Activated T-cell treated with anti-CD3 and anti-CD28 coated beads, Interleukin-2, amount 50 U/mL, for 24 hours (primary cell): ENCODE results near the gene DDX55.
"Not testable (repeated sequence)": the region's sequence is repeated elsewhere in the genome, so short reads cannot be mapped to it uniquely, and the experiment has no call there.

ENCODE experiments used
- DNase-seq: peaks from one replicate; pipeline ENCODE4 v3.0.0-alpha.2; 2020
- H3K27ac Mint-ChIP-seq: 2 replicates; pipeline ENCODE4 v1.8.0; 2020; ENCODE audit warnings: mild to moderate bottlenecking, mixed read lengths
- H3K27me3 Mint-ChIP-seq: 2 replicates; pipeline ENCODE4 v1.8.0; 2020; ENCODE audit warnings: mixed read lengths
- H3K36me3 Mint-ChIP-seq: 2 replicates; pipeline ENCODE4 v1.8.0; 2020; ENCODE audit warnings: low read depth, mixed read lengths
- H3K4me1 Mint-ChIP-seq: 2 replicates; pipeline ENCODE4 v1.8.0; 2020; ENCODE audit warnings: low read depth, mixed read lengths
- H3K4me3 Mint-ChIP-seq: 2 replicates; pipeline ENCODE4 v1.8.0; 2020; ENCODE audit warnings: mild to moderate bottlenecking, moderate library complexity, mixed read lengths
- H3K9me3 Mint-ChIP-seq: 2 replicates; pipeline ENCODE4 v1.8.0; 2020; ENCODE audit warnings: mixed read lengths

The DDX55 gene, protein sequence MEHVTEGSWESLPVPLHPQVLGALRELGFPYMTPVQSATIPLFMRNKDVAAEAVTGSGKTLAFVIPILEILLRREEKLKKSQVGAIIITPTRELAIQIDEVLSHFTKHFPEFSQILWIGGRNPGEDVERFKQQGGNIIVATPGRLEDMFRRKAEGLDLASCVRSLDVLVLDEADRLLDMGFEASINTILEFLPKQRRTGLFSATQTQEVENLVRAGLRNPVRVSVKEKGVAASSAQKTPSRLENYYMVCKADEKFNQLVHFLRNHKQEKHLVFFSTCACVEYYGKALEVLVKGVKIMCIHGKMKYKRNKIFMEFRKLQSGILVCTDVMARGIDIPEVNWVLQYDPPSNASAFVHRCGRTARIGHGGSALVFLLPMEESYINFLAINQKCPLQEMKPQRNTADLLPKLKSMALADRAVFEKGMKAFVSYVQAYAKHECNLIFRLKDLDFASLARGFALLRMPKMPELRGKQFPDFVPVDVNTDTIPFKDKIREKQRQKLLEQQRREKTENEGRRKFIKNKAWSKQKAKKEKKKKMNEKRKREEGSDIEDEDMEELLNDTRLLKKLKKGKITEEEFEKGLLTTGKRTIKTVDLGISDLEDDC

DNA sequence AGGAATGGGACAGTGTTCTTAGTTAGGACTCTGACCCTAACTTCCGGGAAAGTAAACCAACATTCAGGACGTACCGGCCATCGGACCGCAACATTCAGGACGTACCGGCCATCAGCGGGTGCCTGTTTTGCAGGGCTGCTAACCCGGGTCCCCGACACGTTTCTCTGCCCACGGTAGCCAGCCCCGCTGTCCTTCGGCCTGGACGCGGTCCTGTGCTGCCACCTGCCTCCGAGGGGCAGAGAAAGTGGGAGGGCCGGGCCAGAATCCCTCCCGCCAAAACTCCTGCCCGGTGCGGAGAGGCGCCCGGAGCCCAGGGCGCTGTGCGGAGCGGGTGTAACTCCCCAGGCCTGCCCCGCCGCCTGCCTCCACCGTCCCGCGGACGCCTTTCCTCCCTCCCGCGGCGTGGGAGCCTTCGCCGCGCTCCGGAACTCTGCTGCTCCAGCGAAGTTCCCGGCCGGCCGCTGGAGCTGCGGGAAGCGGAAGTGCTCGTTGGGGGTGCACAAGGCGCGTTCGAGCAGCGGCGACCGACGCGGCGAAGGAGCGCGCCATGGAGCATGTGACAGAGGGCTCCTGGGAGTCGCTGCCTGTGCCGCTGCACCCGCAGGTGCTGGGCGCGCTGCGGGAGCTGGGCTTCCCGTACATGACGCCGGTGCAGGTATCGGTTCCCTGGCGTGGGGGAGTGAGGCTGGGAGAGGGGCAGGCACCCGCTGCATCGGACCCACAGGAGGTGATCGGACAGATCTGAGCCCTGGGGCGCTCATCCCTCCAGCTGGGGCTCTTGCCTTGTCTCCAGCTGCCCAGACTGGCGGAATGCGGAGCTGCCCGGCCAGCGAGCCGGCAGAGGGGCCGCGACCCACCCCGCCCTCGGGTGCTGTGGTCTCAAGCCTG lies at the start of gene DDX55:
TSS of gene DDX55 (plus strand) at position 498 of the 888 bp plus-strand sequence. CDS start at position 548, 50 bp downstream.
- Mint-ChIP-seq H3K27ac (peak within 1 kb of the TSS; percentile 94), H3K27me3 (no peaks in the 10 kb centered on the region), H3K4me1 (peaks cover 42% of the 10 kb centered on the region), H3K36me3 (peaks cover 81% of the 10 kb centered on the region), H3K9me3 (no peaks in the 10 kb centered on the region), H3K4me3 (peak within 1 kb of the TSS; percentile 88)
- peak; percentile 91 for DNase-seq

DNA sequence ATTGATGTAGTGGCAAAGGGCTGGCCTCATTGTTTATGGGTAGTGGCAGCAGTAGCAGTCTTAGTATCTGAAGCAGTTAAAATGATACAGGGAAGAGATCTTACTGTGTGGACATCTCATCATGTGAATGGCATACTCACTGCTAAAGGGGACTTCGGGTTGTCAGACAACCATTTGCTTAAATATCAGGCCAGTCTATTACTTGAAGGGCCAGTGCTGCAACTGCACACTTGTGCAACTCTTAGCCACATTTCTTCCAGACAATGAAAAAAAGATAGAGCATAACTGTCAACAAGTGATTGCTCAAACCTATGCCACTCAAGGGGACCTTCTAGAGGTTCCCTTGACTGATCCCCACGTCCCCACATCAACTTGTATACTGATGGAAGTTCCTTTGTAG lies 47.8 kb upstream of the DDX55 start:
- H3K27me3 Mint-ChIP-seq, DNase-seq, H3K36me3 Mint-ChIP-seq, H3K4me3 Mint-ChIP-seq, H3K27ac Mint-ChIP-seq, H3K9me3 Mint-ChIP-seq, H3K4me1 Mint-ChIP-seq: not testable (repeated sequence)

DNA sequence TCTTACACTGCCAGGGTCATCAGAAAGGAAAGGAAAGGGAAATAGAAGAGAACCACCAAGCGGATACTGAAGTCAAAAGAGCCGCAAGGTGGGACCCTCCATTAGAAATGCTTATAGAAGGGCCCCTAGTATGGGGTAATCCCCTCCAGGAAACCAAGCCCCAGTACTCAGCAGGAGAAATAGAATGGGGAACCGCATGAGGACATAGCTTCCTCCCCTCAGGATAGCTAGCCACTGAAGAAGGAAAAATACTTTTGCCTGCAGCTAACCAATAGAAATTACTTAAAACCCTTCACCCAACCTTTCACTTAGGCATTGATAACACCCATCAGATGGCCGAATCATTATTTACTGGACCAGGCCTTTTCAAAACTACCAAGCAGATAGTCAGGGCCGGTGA lies 47.1 kb upstream of the DDX55 start:
- not testable (repeated sequence) for DNase-seq, H3K4me1 Mint-ChIP-seq, H3K4me3 Mint-ChIP-seq

DNA sequence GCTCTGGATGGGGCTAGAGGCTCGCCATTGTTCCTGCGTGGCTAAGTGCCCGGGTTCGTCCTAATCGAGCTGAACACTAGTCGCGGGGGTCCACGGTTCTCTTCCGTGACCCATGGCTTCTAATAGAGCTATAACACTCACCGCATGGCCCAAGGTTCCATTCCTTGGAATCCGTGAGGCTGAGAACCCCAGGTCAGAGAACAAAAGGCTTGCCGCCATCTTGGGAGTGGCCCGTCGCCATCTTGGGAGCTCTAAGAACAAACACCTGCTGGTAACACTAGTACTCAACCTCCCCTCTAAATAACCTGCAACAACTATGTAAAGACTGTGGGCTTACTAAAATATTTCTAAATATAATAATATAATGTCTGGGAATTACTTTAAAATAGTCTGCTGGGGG lies 43.4 kb upstream of the DDX55 start:
- not testable (repeated sequence) for H3K27ac Mint-ChIP-seq, DNase-seq, H3K27me3 Mint-ChIP-seq, H3K9me3 Mint-ChIP-seq, H3K4me3 Mint-ChIP-seq, H3K36me3 Mint-ChIP-seq, H3K4me1 Mint-ChIP-seq

More for the DNA sequence above, 47.1 kb upstream of the DDX55 start:
- H3K9me3 Mint-ChIP-seq, H3K27me3 Mint-ChIP-seq, H3K27ac Mint-ChIP-seq, H3K36me3 Mint-ChIP-seq: not testable (repeated sequence)

DNA sequence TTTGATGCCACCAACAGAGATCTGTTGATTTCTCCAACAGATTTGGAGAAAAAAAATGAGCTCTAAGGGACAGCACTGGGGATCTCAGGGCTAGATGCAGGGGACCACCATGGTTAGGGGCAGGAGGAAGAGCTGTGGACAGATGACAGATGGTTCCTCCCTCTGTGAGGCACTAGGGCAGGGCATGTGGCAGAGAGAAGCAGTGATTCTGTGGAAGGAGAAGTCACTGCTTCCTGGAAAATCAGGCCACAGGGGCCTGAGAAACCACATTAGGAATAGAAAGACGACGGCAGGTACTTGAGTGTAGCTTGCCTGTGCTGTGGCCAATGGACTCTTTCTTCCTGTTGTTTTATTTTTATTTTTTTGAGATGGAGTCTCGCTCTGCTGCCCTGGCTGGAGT lies 42.4 kb upstream of the DDX55 start:
- Mint-ChIP-seq H3K9me3 (no peaks in the 10 kb centered on the region), H3K4me1 (no peaks in the 10 kb centered on the region), H3K4me3 (no peak overlapping the region), H3K36me3 (no peaks in the 10 kb centered on the region), H3K27me3 (no peaks in the 10 kb centered on the region), H3K27ac (no peak overlapping the region)
- no peak for DNase-seq

DNA sequence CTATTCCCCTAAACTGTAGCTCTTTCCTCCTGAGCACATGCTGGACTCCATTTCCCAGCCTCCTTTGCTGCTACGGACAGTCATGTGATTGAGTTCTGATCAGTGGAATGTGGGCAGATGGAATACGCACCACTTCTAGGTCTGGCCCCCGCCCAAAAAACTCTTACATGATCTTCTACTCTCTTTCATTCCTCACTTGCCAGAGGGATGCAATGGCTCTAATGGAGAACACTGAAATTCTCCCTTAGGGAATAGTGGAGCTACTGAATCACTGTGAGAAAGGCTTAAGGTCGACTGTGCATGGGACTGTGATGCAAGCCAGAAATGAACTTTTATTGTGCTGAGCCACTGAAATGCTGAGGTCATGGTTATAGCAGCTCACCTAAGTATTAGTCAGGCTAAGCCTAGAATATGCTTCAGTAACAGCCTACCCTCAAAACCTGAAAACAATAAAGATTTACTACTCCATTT lies 30.5 kb upstream of the DDX55 start:
- Mint-ChIP-seq H3K4me3 (no peak overlapping the region), H3K36me3 (no peaks in the 10 kb centered on the region), H3K27ac (no peak overlapping the region), H3K9me3 (no peaks in the 10 kb centered on the region), H3K27me3 (peaks cover 4% of the 10 kb centered on the region), H3K4me1 (peaks cover 7% of the 10 kb centered on the region)
- no peak for DNase-seq

DNA sequence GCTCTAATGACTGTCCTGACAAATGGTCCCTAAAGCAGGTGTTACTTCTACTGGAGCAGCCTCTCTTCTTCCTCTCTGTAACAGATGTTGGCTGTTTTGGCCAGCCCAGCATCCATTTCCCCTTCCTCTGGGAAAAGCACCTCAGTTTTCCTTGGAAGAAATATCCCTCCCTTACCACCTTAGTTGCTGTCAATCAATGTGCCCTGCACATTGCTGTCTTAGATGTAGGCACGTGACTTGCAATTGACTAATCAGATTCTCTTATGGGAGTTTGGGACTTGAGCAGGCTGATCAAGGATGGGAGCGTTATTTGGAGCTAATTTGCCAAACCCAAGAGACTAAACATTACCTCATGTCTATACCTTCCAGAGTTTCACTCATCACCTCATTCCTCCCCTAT lies 29.5 kb upstream of the DDX55 start:
- Mint-ChIP-seq H3K9me3 (no peaks in the 10 kb centered on the region), H3K4me3 (no peak overlapping the region), H3K36me3 (no peaks in the 10 kb centered on the region), H3K4me1 (peaks cover 7% of the 10 kb centered on the region), H3K27me3 (no peaks in the 10 kb centered on the region), H3K27ac (no peak overlapping the region)
- no peak for DNase-seq

DNA sequence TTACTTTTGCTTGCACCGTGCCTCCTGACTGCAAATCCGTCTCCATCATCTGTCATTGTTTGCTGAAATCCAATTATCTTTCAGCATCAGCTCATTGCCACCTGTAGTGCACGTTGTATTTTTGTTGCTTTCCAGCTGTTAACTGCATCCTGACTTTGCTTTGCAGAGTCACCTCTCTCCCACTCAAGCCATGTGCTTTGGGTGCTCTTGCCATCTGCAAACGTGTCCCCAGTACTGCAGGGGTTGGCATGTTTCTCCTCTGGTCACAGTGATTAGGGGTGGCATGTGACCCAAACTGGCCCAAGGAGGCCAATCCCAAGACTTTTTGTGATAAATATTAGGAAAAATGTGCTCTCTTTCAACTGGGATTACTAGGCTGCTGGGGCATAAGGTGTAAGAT lies 28.0 kb upstream of the DDX55 start:
- DNase-seq: no peak
- no peaks in the 10 kb centered on the region for H3K36me3 Mint-ChIP-seq
- no peak overlapping the region for H3K27ac Mint-ChIP-seq
- H3K4me1 Mint-ChIP-seq: peaks cover 7% of the 10 kb centered on the region
- no peaks in the 10 kb centered on the region for H3K9me3 Mint-ChIP-seq
- no peaks in the 10 kb centered on the region for H3K27me3 Mint-ChIP-seq
- H3K4me3 Mint-ChIP-seq: no peak overlapping the region

DNA sequence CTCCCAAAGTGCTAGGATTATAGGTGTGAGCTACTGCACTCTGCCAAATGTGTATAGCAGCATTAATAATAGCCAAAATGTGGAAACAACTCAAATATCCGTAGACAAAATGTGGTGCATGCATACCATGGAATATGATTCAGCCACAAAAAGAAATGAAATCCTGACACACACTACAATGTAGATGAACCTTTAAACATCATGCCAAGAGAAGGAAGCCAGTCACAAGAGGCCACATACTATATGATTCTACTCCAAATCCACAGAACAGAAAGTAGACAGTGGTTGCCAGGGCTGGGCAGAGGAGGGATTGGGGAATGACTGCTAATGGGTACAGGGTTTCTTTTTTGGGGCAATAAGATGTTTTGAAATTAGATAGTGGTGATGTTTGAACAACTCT lies 25.3 kb upstream of the DDX55 start:
- H3K4me1 Mint-ChIP-seq: peaks cover 3% of the 10 kb centered on the region
- H3K9me3 Mint-ChIP-seq: no peaks in the 10 kb centered on the region
- H3K27me3 Mint-ChIP-seq: no peaks in the 10 kb centered on the region
- no peak overlapping the region for H3K4me3 Mint-ChIP-seq
- DNase-seq: no peak
- no peaks in the 10 kb centered on the region for H3K36me3 Mint-ChIP-seq
- no peak overlapping the region for H3K27ac Mint-ChIP-seq

DNA sequence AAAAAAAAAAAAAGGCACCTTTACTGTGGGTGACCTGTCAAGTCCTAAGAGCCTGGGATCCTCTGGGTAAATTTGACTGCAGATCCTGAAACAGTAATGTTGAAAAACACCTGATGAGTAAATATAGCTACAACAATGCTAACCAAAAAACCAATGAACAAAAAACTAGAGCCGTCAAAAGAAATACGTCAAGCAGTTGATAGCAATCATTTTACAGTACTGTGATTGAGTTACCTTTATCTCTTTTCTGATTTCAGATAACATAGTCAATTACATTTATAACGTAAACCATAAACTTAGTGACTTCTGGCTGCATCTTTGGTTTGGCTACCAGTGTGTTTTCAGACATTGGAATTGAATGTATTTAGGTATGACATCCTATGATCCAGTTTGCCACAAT lies 23.7 kb upstream of the DDX55 start:
- no peak overlapping the region for H3K4me3 Mint-ChIP-seq
- no peaks in the 10 kb centered on the region for H3K27me3 Mint-ChIP-seq
- H3K9me3 Mint-ChIP-seq: no peaks in the 10 kb centered on the region
- H3K4me1 Mint-ChIP-seq: peaks cover 14% of the 10 kb centered on the region
- DNase-seq: no peak
- H3K36me3 Mint-ChIP-seq: peaks cover 1% of the 10 kb centered on the region
- H3K27ac Mint-ChIP-seq: no peak overlapping the region

DNA sequence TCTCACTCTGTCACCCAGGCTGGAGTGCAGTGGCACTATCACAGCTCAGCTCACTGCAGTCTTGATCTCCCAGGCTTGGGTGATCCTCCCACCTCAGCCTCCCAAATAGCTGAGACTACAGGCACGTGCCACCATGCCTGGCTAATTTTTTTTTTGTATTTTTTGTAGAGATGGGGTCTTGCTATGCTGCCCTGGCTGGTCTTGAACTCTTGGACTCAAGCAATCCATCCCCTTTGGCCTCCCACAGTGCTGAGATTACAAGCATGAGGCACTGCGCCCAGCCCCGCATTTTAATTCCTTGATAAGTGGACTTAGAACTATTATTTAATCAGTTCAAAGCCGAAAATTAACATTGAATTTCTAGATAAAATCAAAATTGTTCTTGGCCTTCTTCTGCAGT lies 23.1 kb upstream of the DDX55 start:
- H3K9me3 Mint-ChIP-seq: not testable (repeated sequence)

DNA sequence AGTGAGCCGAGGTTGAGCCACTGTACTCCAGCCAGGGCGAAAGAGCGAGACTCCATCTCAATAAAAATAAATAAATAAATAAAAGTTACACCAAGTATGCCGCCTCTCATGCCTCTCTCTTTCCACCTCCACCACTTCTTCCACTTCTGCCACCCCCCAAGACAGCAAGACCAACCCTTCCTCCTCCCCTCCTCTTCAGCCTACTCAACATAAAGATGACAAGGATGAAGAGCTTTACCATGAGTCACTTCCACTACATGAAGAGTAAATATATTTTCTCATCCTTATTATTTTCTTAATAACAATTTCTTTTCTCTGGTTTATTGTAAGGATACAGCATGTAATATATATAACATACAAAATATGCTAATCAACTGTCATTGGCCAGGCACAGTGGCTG lies 21.1 kb upstream of the DDX55 start:
- H3K36me3 Mint-ChIP-seq: peaks cover 20% of the 10 kb centered on the region
- peak overlapping the region; percentile 8 for H3K27ac Mint-ChIP-seq
- peaks cover 21% of the 10 kb centered on the region for H3K4me1 Mint-ChIP-seq
- H3K9me3 Mint-ChIP-seq: no peaks in the 10 kb centered on the region
- H3K4me3 Mint-ChIP-seq: no peak overlapping the region
- no peaks in the 10 kb centered on the region for H3K27me3 Mint-ChIP-seq
- no peak for DNase-seq

More for the DNA sequence above, 23.1 kb upstream of the DDX55 start:
- H3K4me3 Mint-ChIP-seq, H3K27me3 Mint-ChIP-seq, DNase-seq, H3K36me3 Mint-ChIP-seq, H3K27ac Mint-ChIP-seq: not testable (repeated sequence)
- peaks cover 14% of the 10 kb centered on the region for H3K4me1 Mint-ChIP-seq

DNA sequence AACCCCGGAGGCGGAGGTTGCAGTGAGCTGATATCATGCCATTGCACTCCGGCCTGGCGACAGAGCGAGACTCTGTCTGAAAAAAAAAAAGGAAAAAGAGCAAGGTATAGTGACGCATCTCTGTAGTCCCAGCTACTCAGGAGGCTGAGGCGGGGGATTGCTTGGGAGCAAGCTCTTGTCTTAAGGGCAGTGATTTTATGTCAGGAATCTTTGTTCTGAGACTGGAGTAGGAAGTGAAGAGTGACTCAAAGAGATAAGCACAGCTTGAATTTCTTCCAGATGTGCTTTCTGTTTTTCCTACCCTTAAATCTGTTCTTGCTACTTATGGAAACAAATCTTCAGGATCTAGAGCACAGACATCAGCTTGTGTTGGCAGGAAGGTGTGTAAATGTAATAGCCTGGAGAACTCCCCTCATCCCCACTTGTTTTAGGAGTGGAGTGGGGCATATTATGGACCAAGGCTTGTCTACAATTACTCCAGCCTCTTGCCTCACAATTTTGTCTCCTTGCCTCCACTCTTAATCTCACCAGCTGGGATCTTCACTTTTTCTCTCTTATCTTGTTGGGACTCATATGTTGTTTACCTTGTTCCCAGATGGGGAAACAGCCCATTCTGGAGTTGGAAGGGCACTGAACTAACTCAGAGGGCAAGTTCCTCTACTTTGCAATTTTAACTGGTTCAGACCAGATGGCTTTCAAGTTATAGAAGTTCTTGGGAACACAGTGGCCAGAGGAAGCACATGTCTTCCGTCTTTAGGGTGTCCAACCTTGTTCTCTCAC lies 10.0 kb upstream of the DDX55 start:
- no peaks in the 10 kb centered on the region for H3K27me3 Mint-ChIP-seq
- no peaks in the 10 kb centered on the region for H3K9me3 Mint-ChIP-seq
- peaks cover 46% of the 10 kb centered on the region for H3K4me1 Mint-ChIP-seq
- H3K36me3 Mint-ChIP-seq: peaks cover 92% of the 10 kb centered on the region
- peak overlapping the region; percentile 81 for H3K27ac Mint-ChIP-seq
- DNase-seq: no peak
- H3K4me3 Mint-ChIP-seq: no peak overlapping the region

DNA sequence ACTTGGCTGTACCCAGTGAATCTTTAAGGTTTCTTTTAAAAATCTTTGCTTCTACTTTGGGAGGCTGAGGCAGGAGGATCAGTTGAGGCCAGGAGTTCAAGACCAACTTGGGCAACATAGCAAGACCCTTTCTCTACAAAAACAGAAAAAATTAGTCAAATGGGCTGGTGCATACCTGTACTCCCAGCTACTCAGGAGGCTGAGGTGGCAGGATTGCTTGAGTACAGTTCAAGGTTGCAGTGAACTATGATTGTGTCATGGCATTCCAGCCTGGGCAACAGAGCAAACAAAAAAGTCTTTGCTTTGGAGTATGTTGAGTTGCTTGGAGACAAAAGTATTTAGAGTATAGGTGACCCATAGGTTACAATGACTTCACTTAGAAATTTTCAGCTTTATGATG lies 6.2 kb upstream of the DDX55 start:
- Mint-ChIP-seq H3K27ac (peak overlapping the region; percentile 77), H3K4me1 (peaks cover 29% of the 10 kb centered on the region), H3K4me3 (no peak overlapping the region), H3K9me3 (no peaks in the 10 kb centered on the region), H3K27me3 (no peaks in the 10 kb centered on the region), H3K36me3 (peaks cover 80% of the 10 kb centered on the region)
- no peak for DNase-seq
